Loucy (cell line): Measurements from ENCODE around the gene CACNA1I.

Experiments used
- H2AFZ ChIP-seq: fragments of 200-600 bp; sonication (generic); 2 replicates; pipeline ENCODE4 v1.6.0; 2016; ENCODE audit warnings: antibody characterized with exemption, mild to moderate bottlenecking, low read length, moderate library complexity
- H3F3A ChIP-seq: fragments of 200-600 bp; 2 replicates; pipeline ENCODE4 v1.6.0; 2016; ENCODE audit warnings: antibody characterized with exemption, low read depth, mild to moderate bottlenecking
- H3K27me3 ChIP-seq: fragments of 200-600 bp; sonication (generic); 2 replicates; pipeline ENCODE4 v1.6.1; 2014; ENCODE audit warnings: low read length, mild to moderate bottlenecking; ENCODE audit not compliant: insufficient read depth, poor library complexity, severe bottlenecking
- H3K36me3 ChIP-seq: fragments of 200-600 bp; sonication (generic); 2 replicates; pipeline ENCODE4 v1.6.1; 2016; ENCODE audit warnings: low read length; ENCODE audit not compliant: insufficient read depth
- H3K4me1 ChIP-seq: fragments of 200-600 bp; sonication (generic); 2 replicates; pipeline ENCODE4 v1.5.1; 2014; ENCODE audit warnings: low read length, mild to moderate bottlenecking; ENCODE audit not compliant: insufficient read depth, poor library complexity, severe bottlenecking
- H3K4me2 ChIP-seq: fragments of 200-600 bp; sonication (generic); 2 replicates; pipeline ENCODE4 v1.6.0; 2014; ENCODE audit warnings: antibody characterized with exemption, low read length, low read depth, mild to moderate bottlenecking; ENCODE audit not compliant: poor library complexity, severe bottlenecking
- H3K4me3 ChIP-seq: fragments of 200-600 bp; sonication (generic); 2 replicates; pipeline ENCODE4 v1.5.1; 2014; ENCODE audit warnings: low read length, mild to moderate bottlenecking, mixed read lengths; ENCODE audit not compliant: poor library complexity, severe bottlenecking
- H3K79me2 ChIP-seq: fragments of 200-600 bp; sonication (generic); 2 replicates; pipeline ENCODE4 v1.6.1; 2014; ENCODE audit warnings: low read length; ENCODE audit not compliant: insufficient read depth
- H3K9ac ChIP-seq: fragments of 200-600 bp; sonication (generic); 2 replicates; pipeline ENCODE4 v1.6.0; 2014; ENCODE audit warnings: mild to moderate bottlenecking, low read depth, low read length, moderate library complexity; ENCODE audit not compliant: poor library complexity, severe bottlenecking
- H3K9me2 ChIP-seq: fragments of 200-600 bp; sonication (generic); replicated peaks from 2 replicates; pipeline ENCODE4 v1.6.1; 2016; ENCODE audit warnings: low read depth, low read length, mixed read lengths
- H3K9me3 ChIP-seq: fragments of 200-600 bp; sonication (generic); 2 replicates; pipeline ENCODE4 v1.6.1; 2014; ENCODE audit warnings: mild to moderate bottlenecking, antibody characterized with exemption, low read length, low read depth; ENCODE audit not compliant: insufficient read depth
- H4K20me1 ChIP-seq: fragments of 200-600 bp; sonication (generic); 2 replicates; pipeline ENCODE4 v1.6.0; 2014; ENCODE audit warnings: antibody characterized with exemption, low read length, mild to moderate bottlenecking; ENCODE audit not compliant: insufficient read depth, poor library complexity, severe bottlenecking
- CTCF ChIP-seq: fragments of 200-600 bp; sonication (generic); conservative IDR thresholded peaks from 2 replicates; pipeline ENCODE4 v1.5.1; 2014; ENCODE audit warnings: mild to moderate bottlenecking, antibody characterized with exemption, low read length
- EZH2phosphoT487 ChIP-seq: fragments of 200-600 bp; IDR thresholded peaks from 2 replicates; pipeline ENCODE4 v1.6.1; 2018; ENCODE audit warnings: antibody characterized with exemption, mild to moderate bottlenecking, moderate library complexity, borderline replicate concordance

CACNA1I gene

GRCh38 chr22:39686776-39687525 is 116.4 kb downstream of the CACNA1I start:
- no peak overlapping the region for H3K9ac ChIP-seq
- H3K9me3 ChIP-seq = no peaks in the 10 kb centered on the region
- H3K79me2 ChIP-seq = no peaks in the 10 kb centered on the region
- TF ChIP-seq EZH2phosphoT487 (no peak), CTCF (no peak)
- peaks cover 9% of the 10 kb centered on the region for H3K4me1 ChIP-seq
- H2AFZ ChIP-seq = no peak overlapping the region
- no peaks in the 10 kb centered on the region for H3K36me3 ChIP-seq
- no peak overlapping the region for H3K4me3 ChIP-seq
- no peaks in the 10 kb centered on the region for H3K9me2 ChIP-seq
- no peaks in the 10 kb centered on the region for H4K20me1 ChIP-seq
- H3K4me2 ChIP-seq = no peak overlapping the region
- H3K27me3 ChIP-seq = no peaks in the 10 kb centered on the region
- H3F3A ChIP-seq = no peaks in the 10 kb centered on the region

- TF ChIP-seq CTCF (no peak), EZH2phosphoT487 (no peak)
- Histone ChIP-seq H3K9me3 (no peaks in the 10 kb centered on the region), H3K4me3 (no peak overlapping the region), H3K4me1 (peaks cover 13% of the 10 kb centered on the region), H3K79me2 (no peaks in the 10 kb centered on the region), H3K27me3 (no peaks in the 10 kb centered on the region), H3K36me3 (no peaks in the 10 kb centered on the region), H3K9me2 (no peaks in the 10 kb centered on the region), H3K4me2 (no peak overlapping the region), H4K20me1 (no peaks in the 10 kb centered on the region), H3K9ac (no peak overlapping the region), H3F3A (no peaks in the 10 kb centered on the region), H2AFZ (no peak overlapping the region)
Measured at GRCh38 chr22:39688186-39688785, 117.7 kb downstream of the CACNA1I start.

- Histone ChIP-seq H3K4me1 (peaks cover 13% of the 10 kb centered on the region), H3K4me2 (no peak overlapping the region), H3F3A (no peaks in the 10 kb centered on the region), H3K27me3 (no peaks in the 10 kb centered on the region), H3K9me2 (no peaks in the 10 kb centered on the region), H3K4me3 (no peak overlapping the region), H2AFZ (no peak overlapping the region), H3K79me2 (no peaks in the 10 kb centered on the region), H3K36me3 (no peaks in the 10 kb centered on the region), H4K20me1 (no peaks in the 10 kb centered on the region), H3K9ac (no peak overlapping the region), H3K9me3 (no peaks in the 10 kb centered on the region)
- TF ChIP-seq EZH2phosphoT487 (no peak), CTCF (no peak)
Measured at GRCh38 chr22:39689421-39689820, 118.9 kb downstream of the CACNA1I start.
